ENCODE data around the gene TANC1.

The TANC1 gene

DNA sequence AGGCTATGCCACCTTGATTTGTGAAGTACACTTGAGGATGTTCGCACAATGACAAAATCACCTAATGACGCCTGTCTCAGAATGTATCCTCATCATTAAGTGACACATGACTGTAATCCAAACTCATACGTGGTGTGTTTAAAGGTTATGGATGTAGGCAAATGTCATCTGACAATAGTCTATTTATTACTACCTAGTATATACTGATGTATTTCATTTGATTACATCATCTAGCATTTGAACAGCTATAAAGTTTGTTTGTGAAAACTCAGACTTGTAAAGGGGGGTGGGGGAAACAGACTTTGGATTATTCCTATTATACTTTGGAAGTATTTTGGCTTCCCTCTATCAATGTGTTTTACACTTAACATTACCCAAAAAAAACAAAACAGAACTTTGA is 129.9 kb downstream of the TANC1 start:
- H3K27me3 ChIP-seq: no peaks in the 10 kb centered on the region
- no peaks in the 10 kb centered on the region for H4K20me1 ChIP-seq
- H3K9ac ChIP-seq: no peak overlapping the region
- H3K4me1 ChIP-seq: peaks cover 10% of the 10 kb centered on the region
- no peak overlapping the region for H3K4me3 ChIP-seq
- no peak for TF ChIP-seq Cebpa-rat (IDR thresholded peaks at IDR 0.05)
- peaks cover 17% of the 10 kb centered on the region for H3K9me3 ChIP-seq
- H3K36me3 ChIP-seq: no peaks in the 10 kb centered on the region
- H3K4me2 ChIP-seq: no peak overlapping the region
- H3K27ac ChIP-seq: no peak overlapping the region

DNA sequence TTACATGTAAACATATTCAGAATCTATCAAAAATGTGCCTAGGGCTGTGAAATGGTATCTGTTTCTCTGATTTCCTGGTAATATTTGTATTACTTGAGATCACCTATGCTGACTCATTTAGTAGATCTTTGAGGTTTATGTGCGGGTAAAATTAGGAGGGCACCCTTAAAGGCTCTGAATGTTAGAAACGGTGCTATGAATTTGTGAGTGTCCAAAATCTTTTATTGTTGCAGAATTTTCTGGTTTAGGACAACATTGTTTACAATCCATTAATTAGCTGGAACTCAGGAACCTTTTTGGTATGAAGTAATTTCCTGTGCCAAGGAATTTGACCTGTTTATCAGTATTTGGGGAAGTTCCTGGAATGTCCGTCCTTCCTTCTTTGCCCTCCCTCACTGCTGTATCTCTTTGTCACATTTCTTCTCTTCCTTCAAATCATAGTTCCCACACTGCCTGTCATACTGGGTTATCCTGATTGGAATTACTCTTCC is 130.5 kb downstream of the TANC1 start:
- peaks cover 17% of the 10 kb centered on the region for H3K9me3 ChIP-seq
- no peaks in the 10 kb centered on the region for H3K27me3 ChIP-seq
- no peaks in the 10 kb centered on the region for H3K36me3 ChIP-seq
- H4K20me1 ChIP-seq: no peaks in the 10 kb centered on the region
- no peak overlapping the region for H3K9ac ChIP-seq
- no peak overlapping the region for H3K27ac ChIP-seq
- peaks cover 10% of the 10 kb centered on the region for H3K4me1 ChIP-seq
- no peak overlapping the region for H3K4me2 ChIP-seq
- H3K4me3 ChIP-seq: no peak overlapping the region
- no peak for TF ChIP-seq Cebpa-rat (IDR thresholded peaks at IDR 0.05)

DNA sequence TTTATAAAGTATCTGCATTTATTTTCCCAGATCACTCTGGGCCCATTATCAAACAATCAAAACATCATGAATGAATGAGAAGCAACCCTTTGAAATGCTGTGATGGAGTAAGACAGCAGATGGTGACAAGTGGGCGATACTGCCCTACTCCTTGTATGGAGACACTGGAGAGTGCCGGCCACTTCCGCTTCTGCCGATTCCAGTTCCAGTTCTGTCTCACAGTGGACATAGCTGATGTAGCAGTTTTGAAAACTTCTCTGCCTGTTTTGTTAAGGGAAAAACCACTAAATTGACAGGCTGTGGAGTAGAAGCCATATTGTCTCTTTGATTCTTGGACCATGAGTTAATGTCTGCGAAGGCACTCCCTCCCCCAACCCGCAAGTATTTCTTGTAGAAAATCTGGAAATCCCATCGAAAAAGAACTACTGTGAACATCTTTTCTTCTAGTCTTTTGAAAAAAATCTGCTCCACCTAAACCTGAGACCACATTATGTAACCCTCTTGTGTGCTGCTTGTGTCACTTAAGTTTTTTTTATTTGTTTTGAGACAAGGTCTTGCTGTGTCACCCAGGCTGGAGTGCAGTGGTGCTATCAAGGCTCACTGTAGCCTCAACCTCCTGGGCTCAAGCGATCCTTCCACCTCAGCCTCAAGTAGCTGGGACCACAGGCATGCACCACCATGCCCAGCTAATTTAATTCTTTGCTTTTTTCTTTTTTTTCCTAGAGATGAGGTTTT is 133.5 kb downstream of the TANC1 start:
- H3K9ac ChIP-seq: no peak overlapping the region
- peaks cover 4% of the 10 kb centered on the region for H3K9me3 ChIP-seq
- H3K4me3 ChIP-seq: no peak overlapping the region
- H3K4me2 ChIP-seq: no peak overlapping the region
- TF ChIP-seq Cebpa-rat (IDR thresholded peaks at IDR 0.05): no peak
- no peaks in the 10 kb centered on the region for H3K36me3 ChIP-seq
- H3K4me1 ChIP-seq: peaks cover 6% of the 10 kb centered on the region
- H3K27me3 ChIP-seq: no peaks in the 10 kb centered on the region
- H4K20me1 ChIP-seq: no peaks in the 10 kb centered on the region
- no peak overlapping the region for H3K27ac ChIP-seq

DNA sequence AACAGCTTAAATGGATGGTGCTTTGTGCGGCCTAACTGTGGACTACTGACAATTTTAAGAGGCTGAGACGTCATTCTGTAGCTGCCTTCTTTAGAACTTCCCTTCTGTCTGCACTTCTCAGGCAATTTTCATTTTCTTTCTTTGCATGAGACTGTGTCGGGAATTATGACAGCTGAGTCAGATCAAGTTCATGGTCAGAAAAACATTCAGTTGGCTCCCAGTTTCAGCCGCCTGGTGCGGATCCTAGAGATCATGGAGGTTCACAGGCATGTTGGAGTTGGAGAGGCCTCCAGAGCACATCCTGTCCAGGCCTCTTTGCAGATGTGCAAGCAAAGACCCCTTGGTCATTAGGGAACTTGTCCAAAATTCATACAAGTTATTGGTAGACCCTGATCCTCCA is 135.0 kb downstream of the TANC1 start:
- Histone ChIP-seq H4K20me1 (no peaks in the 10 kb centered on the region), H3K4me3 (no peak overlapping the region), H3K4me2 (no peak overlapping the region), H3K36me3 (no peaks in the 10 kb centered on the region), H3K27ac (no peak overlapping the region), H3K27me3 (no peaks in the 10 kb centered on the region), H3K4me1 (peaks cover 6% of the 10 kb centered on the region), H3K9me3 (no peaks in the 10 kb centered on the region), H3K9ac (no peak overlapping the region)
- no peak for TF ChIP-seq Cebpa-rat (IDR thresholded peaks at IDR 0.05)

DNA sequence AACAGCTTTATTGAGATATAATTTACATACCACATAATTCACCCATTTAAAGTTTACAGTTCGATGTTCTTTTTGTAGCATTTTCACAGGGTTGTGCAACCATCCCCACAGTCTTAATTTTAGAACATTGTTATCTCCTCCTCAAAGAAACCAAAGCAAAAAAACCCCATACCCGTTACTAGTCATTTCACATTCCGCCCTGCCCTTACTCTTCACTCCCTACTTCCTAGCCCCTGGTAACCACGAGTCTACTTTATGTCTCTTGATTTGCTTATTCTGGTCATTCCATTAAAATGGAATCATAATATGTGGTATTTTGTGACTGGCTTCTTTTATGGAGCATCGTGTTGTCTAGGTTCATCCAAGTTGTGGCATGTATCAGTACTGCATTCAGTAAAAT is 137.7 kb downstream of the TANC1 start:
- no peaks in the 10 kb centered on the region for H3K36me3 ChIP-seq
- no peak overlapping the region for H3K4me2 ChIP-seq
- H3K4me1 ChIP-seq: peaks cover 6% of the 10 kb centered on the region
- no peaks in the 10 kb centered on the region for H3K27me3 ChIP-seq
- no peak overlapping the region for H3K4me3 ChIP-seq
- H3K9me3 ChIP-seq: no peaks in the 10 kb centered on the region
- no peak for TF ChIP-seq Cebpa-rat (IDR thresholded peaks at IDR 0.05)
- no peak overlapping the region for H3K9ac ChIP-seq
- no peaks in the 10 kb centered on the region for H4K20me1 ChIP-seq
- no peak overlapping the region for H3K27ac ChIP-seq

DNA sequence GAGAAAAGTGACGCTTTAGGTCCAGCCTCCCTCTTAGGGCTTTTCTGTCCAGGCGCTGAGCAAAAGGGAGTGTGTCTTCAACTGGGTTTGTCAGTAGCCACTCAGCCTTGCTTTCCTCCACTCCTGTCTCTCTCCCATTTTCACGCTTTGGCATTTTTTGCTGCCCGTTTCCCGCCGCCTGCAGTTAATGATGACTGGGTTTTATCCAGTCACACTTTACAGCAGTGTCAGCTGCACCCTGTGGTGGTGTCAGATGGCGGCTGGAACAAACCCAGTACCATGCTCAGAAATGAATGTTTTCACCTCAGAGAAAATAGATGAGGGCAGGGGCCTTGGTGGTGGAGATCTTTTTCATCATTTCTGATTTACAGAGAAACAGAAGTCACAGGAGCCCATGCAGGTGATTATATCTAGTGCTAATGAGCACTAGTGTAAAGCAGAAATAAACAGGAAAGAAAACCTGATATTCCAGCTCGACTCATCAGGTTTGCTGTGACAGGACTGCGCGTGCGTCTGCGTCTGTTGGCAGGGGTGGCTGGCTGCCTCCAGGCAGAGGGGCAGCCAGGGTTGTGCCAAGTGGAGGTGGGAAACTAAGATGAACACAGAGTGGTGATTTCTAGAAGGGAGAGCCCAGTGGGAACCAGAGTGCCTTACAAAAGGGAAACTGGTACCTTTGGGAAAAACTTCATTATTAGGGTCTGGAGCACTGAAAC is 139.9 kb downstream of the TANC1 start:
- no peaks in the 10 kb centered on the region for H4K20me1 ChIP-seq
- H3K9me3 ChIP-seq: no peaks in the 10 kb centered on the region
- H3K4me1 ChIP-seq: no peaks in the 10 kb centered on the region
- no peak overlapping the region for H3K9ac ChIP-seq
- H3K27me3 ChIP-seq: no peaks in the 10 kb centered on the region
- no peaks in the 10 kb centered on the region for H3K36me3 ChIP-seq
- no peak overlapping the region for H3K4me3 ChIP-seq
- TF ChIP-seq Cebpa-rat (IDR thresholded peaks at IDR 0.05): no peak
- no peak overlapping the region for H3K27ac ChIP-seq
- no peak overlapping the region for H3K4me2 ChIP-seq

DNA sequence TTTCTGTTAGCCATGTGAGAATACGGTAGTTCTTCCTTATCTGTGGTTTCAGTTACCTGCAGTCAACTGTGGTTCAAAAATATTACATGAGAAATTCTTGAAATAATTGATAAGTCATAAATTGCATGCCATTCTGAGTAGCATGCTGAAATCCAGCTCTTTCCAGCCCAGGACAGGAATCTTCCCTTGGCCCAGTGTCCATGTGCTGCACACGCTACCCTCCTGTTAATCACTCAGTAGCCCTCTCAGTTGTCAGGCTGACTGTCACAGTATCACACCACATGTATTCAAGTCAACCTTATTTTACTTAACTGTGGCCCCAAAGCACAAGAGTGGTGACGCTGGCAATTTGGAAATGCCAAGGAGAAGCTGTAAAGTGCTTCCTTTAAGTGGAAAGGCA is 141.1 kb downstream of the TANC1 start:
- H3K27ac ChIP-seq: no peak overlapping the region
- H3K4me3 ChIP-seq: no peak overlapping the region

DNA sequence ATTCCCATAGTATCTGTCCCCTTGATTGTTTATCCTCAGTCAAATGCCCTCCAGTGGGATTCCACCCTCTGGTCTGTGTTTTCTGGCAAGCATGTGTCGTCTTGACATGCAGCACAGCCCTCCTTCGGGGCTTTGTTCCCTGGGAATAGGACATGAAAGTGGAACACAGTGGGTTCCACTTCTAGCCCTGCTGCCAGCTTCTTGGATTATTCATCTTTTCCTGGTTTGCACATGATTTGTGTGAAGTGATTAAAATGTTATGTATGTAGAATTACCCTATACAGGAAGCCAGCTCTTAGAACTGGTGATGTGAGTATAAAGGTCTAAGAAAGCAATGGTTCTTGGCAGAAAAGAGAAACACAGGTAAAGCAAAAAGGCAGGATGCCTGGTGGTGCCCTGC is 142.3 kb downstream of the TANC1 start:
- H3K27me3 ChIP-seq: no peaks in the 10 kb centered on the region

More for the DNA sequence above, 141.1 kb downstream of the TANC1 start:
- H3K9ac ChIP-seq: no peak overlapping the region
- no peaks in the 10 kb centered on the region for H3K9me3 ChIP-seq
- no peaks in the 10 kb centered on the region for H3K27me3 ChIP-seq
- no peak overlapping the region for H3K4me2 ChIP-seq
- H4K20me1 ChIP-seq: no peaks in the 10 kb centered on the region
- TF ChIP-seq Cebpa-rat (IDR thresholded peaks at IDR 0.05): no peak
- H3K36me3 ChIP-seq: no peaks in the 10 kb centered on the region
- no peaks in the 10 kb centered on the region for H3K4me1 ChIP-seq

DNA sequence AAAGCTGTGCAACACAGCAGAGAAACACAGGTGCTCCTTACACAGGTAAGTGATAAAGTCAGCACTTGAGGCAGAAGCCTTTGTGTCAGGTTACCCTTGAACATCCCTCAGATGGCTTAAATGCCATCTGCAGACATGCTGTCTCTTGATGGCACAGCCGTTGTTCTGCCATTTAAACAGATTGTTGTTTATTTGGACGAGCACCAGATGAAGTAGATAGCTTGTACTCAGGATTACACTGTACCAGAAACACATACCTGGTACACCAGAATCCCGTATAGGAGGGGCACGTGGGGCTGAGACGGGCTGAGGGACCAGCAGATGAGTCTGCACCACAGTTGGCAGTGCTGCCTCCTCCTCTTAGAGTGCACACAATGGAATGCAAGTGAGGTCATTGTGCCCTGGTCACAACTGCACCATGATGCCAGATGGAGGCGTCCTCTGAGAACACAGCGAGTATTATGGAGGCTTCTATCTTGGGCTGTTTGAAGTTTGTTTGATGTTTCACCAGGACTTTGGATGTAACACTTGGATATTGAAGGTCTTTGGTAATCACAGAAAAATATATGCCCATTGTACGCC is 143.0 kb downstream of the TANC1 start:
- Histone ChIP-seq H3K4me3 (no peak overlapping the region), H3K4me2 (no peak overlapping the region), H4K20me1 (no peaks in the 10 kb centered on the region), H3K4me1 (no peaks in the 10 kb centered on the region), H3K36me3 (no peaks in the 10 kb centered on the region), H3K27ac (no peak overlapping the region), H3K9ac (no peak overlapping the region), H3K27me3 (no peaks in the 10 kb centered on the region), H3K9me3 (no peaks in the 10 kb centered on the region)
- TF ChIP-seq Cebpa-rat (IDR thresholded peaks at IDR 0.05): no peak

More for the DNA sequence above, 142.3 kb downstream of the TANC1 start:
- H3K9me3 ChIP-seq: no peaks in the 10 kb centered on the region
- H3K9ac ChIP-seq: no peak overlapping the region
- no peak overlapping the region for H3K4me2 ChIP-seq
- TF ChIP-seq Cebpa-rat (IDR thresholded peaks at IDR 0.05): no peak
- H4K20me1 ChIP-seq: no peaks in the 10 kb centered on the region
- no peaks in the 10 kb centered on the region for H3K4me1 ChIP-seq
- no peak overlapping the region for H3K4me3 ChIP-seq
- H3K27ac ChIP-seq: no peak overlapping the region
- no peaks in the 10 kb centered on the region for H3K36me3 ChIP-seq

DNA sequence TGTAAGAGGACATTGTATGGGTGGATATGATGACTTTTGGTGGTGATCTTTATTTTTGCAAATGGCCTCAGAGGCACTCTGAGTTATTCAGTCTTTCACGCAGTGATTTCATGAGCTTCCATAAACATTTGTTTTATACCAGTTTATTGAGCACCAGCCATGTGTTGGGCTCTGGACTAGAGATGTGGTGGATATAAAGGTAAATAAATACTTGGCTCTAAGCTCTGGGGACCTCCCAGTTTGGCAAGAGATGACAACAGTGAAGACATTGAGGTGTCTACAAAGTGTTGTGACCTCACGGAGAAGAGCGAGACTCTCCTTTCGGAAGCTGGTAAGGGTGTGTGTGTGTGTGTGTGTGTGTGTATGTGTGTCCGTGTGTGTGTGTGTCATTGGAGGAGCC is 146.4 kb downstream of the TANC1 start:
- H3K4me1 ChIP-seq: peaks cover 11% of the 10 kb centered on the region
- H3K9ac ChIP-seq: no peak overlapping the region
- H3K4me2 ChIP-seq: no peak overlapping the region
- H4K20me1 ChIP-seq: no peaks in the 10 kb centered on the region
- TF ChIP-seq Cebpa-rat (IDR thresholded peaks at IDR 0.05): no peak
- no peaks in the 10 kb centered on the region for H3K27me3 ChIP-seq
- no peak overlapping the region for H3K4me3 ChIP-seq
- no peaks in the 10 kb centered on the region for H3K9me3 ChIP-seq
- H3K36me3 ChIP-seq: no peaks in the 10 kb centered on the region
- H3K27ac ChIP-seq: no peak overlapping the region

Data from BLaER1 (cell line).